ENCODE data around the gene CIB4. TPM values are rescaled to one million over a fixed set of nuclear protein-coding genes. Genes with fewer than 3 reads are reported as not detected.

Gene CIB4
- total and polyA plus RNA-seq, 9 of the 15 experiments (the other 6 are each of a cell fraction or from before 2014, with no cell fraction given), result not detected

DNA sequence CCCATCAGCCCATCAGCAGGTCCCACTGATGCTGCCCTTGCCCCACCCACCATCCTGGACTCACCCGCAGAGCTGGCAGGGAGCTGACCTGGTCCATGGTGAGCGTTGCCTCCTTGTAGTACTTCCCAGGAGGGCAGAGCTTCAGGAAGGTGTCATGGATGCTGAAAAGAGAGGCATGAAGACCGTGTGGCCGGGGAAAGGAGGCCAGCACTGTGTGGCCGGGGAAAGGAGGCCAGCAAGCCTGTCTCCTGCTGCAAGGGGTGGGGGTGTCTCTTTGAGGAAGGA is 11.9 kb downstream of the CIB4 start:
- peaks cover 35 to 78% of the 10 kb centered on the region in 2 experiments; a peak in 4 of 5 replicates for H3K27me3 ChIP-seq (ENCODE audit: control insufficient read depth in 2 of 2, insufficient read depth in 2 of 2, low read length in 2 of 2)
- intact Hi-C loops (cut with micrococcal nuclease) (no loop called here), in situ Hi-C loops (cut with MboI) (no loop called here)
- H3K27ac ChIP-seq (ENCODE audit: extremely low read depth, low read depth, low read length), result no peak overlapping the region
- 7% methylated on average over 5 of the region's 5 CpGs for WGBS (ENCODE audit: insufficient coverage, low coverage, missing lambda C conversion rate)
- no peaks in the 10 kb centered on the region for H3K9me3 ChIP-seq (replicated peaks; ENCODE audit: control insufficient read depth, insufficient read depth, low read depth, low read length)
- 0 out of 4 replicates have a peak overlapping the region, but pooled peaks of 1 of the 2 experiments have one; percentile 36 for H3K9ac ChIP-seq (ENCODE audit: insufficient read depth in 1 of 2, low read depth in 2 of 2, low read length in 2 of 2)
- TF ChIP-seq CCNT2 (IDR thresholded peaks at IDR 0.05; ENCODE audit: borderline replicate concordance, extremely low read depth, insufficient read length, low read depth, low read length) (no peak), SRSF9 (IDR thresholded peaks at IDR 0.05; ENCODE audit: borderline replicate concordance, low read depth, low read length) (no peak), ZFX (CRISPR knock-in tag; IDR thresholded peaks at IDR 0.05) (no peak), YBX1 (IDR thresholded peaks at IDR 0.05) (no peak), BDP1 (IDR thresholded peaks at IDR 0.05; ENCODE audit: insufficient read depth, insufficient read length) (no peak), KLF1 (tag; IDR thresholded peaks at IDR 0.05) (no peak), ZNF384 (IDR thresholded peaks at IDR 0.05; ENCODE audit: low read depth, low read length) (no peak), STAT5A (IDR thresholded peaks at IDR 0.05; ENCODE audit: borderline replicate concordance, low read length) (no peak)
- TF ChIP-seq, protein P1, sequence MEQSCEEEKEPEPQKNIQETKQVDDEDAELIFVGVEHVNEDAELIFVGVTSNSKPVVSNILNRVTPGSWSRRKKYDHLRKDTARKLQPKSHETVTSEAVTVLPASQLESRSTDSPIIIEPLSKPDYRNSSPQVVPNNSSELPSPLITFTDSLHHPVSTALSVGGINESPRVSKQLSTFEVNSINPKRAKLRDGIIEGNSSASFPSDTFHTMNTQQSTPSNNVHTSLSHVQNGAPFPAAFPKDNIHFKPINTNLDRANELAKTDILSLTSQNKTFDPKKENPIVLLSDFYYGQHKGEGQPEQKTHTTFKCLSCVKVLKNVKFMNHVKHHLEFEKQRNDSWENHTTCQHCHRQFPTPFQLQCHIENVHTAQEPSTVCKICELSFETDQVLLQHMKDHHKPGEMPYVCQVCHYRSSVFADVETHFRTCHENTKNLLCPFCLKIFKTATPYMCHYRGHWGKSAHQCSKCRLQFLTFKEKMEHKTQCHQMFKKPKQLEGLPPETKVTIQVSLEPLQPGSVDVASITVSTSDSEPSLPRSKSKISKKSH (CRISPR knock-in tag; IDR thresholded peaks at IDR 0.05), result no peak
- TF ChIP-seq, protein P2, sequence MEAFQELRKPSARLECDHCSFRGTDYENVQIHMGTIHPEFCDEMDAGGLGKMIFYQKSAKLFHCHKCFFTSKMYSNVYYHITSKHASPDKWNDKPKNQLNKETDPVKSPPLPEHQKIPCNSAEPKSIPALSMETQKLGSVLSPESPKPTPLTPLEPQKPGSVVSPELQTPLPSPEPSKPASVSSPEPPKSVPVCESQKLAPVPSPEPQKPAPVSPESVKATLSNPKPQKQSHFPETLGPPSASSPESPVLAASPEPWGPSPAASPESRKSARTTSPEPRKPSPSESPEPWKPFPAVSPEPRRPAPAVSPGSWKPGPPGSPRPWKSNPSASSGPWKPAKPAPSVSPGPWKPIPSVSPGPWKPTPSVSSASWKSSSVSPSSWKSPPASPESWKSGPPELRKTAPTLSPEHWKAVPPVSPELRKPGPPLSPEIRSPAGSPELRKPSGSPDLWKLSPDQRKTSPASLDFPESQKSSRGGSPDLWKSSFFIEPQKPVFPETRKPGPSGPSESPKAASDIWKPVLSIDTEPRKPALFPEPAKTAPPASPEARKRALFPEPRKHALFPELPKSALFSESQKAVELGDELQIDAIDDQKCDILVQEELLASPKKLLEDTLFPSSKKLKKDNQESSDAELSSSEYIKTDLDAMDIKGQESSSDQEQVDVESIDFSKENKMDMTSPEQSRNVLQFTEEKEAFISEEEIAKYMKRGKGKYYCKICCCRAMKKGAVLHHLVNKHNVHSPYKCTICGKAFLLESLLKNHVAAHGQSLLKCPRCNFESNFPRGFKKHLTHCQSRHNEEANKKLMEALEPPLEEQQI (IDR thresholded peaks at IDR 0.05), result no peak
- no peaks in the 10 kb centered on the region; a peak in 2 of 5 replicates for H3K4me1 ChIP-seq (replicated peaks in 1 of 2; ENCODE audit: control insufficient read depth in 2 of 2, insufficient read depth in 2 of 2, low read length in 2 of 2)
- CTCF ChIA-PET (ENCODE audit: low intra/inter-chr PET ratio), result no interaction called here
- no peak for DNase-seq (ENCODE audit: extremely low read depth in 1 of 4, low spot score in 3 of 4)
- no peaks in the 10 kb centered on the region for H3K36me3 ChIP-seq (ENCODE audit: control insufficient read depth, insufficient read depth, low read length)
- H3K4me3 ChIP-seq, result no peak overlapping the region
- no peaks in the 10 kb centered on the region for H3K9me1 ChIP-seq (ENCODE audit: control insufficient read depth, insufficient read depth, low read length)
- no TSS peak for BruUV-seq (replicated peaks)
- no peak for FAIRE-seq
- H3K4me2 ChIP-seq (ENCODE audit: insufficient read depth, low read length), result no peak overlapping the region
- no peaks in the 10 kb centered on the region for H3K79me2 ChIP-seq (ENCODE audit: control insufficient read depth, insufficient read depth, low read length)
- no peak overlapping the region for H2AFZ ChIP-seq (ENCODE audit: low read depth, low read length)
- POLR2A ChIA-PET, result no interaction called here
- peaks cover 19% of the 10 kb centered on the region; the same call in 1 of the 2 replicates for H4K20me1 ChIP-seq (replicated peaks; ENCODE audit: control insufficient read depth, insufficient read depth, low read length)
- no peak for ATAC-seq
